Stimulated activated CD8-positive, alpha-beta memory T cell treated with anti-CD3 and anti-CD28 coated beads, Interleukin-4, amount 100 ng/mL, for 48 hours (primary cell): ENCODE measurements around the gene EEF2.

Source experiments
- DNase-seq: peaks from one replicate; pipeline ENCODE4 v3.0.0-alpha.2; 2020

EEF2 gene

DNA sequence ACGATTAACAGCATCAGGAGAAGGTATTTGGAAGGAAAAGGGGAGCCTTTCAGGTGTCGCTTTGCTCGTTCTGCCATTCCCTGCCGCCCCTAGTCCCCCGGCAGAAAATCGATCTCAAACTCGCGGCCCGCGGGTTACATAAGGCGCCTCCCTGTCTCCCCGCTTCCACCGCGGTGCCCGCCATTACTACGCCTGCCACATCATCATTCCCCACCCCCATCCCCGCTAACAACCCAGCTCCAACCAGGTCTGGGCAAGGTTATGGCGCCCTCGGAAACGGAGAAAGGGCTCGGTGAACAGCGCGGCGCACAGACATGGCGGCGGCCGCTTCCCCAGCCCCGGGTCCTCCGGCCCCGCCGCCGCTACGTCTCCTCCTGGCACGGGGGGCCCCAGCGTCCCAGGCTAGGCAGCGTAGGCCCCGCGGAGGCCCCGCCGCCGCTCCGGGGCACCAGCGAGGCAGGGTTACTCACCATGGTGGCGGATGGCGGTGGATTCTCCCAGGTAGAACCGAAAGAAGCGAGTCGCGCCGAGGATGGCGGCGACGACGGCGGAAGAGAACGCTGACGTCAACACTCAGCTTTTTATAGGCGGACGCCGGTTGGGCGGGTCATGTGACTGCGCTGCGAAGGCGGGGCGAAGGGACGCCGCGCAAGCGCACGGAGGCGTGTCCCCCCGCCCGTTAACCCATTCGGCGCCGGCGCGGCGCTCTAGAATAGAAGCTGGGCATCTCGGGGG, at the start of gene EEF2:
Gene EEF2, minus strand, starts transcription at position 556 of the 735 bp plus-strand sequence. Its CDS starts 83 bp downstream, at position 473.
- DNase-seq = peak; percentile 93

DNA sequence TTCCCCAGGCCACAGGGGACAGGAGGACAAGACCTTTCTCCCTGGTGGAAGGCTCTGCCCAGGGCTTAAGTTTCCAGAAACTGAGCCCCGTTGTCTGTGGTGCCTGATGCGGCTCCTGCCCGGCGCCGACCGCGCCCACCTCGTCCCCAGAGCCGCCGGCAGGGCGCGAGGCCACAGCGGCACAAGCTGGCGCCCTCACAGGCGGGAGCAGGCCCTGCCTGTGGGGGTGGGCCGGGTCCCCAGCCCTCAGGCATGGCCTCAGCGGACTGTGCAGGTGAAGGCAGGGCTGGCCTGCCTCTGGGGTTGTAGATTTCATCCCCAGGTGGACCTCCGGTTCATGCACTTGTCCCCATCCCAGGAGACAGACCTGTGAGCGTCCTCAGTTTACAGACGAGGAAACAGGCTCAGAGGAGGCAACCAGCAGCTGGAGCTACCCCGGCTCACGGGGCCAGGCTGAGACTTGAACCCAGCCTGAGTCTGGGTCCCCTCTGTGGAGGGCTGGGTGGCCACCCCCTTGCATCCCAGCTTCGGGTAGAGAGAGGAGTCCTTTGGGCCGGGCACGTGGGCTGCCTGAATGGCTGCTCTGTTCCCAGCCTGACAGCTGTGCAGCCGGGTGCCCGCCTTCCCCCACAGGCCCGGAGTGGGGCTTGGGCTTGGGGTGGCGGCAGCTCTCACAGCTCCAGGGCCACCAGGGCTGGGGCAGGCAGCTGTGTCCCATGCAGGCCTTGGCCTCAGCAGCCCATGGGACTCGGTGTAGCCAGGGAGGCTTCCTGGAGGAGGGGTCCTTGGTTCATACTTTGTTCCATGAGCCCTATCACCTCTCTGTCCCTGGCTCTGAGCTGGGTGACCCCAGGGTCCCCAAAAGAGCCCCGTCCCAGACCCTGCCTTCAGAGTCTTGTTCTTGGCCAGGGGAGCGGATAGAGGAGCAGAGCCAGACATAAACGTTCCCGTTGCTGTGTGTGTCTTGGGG, 49.1 kb upstream of the EEF2 start:
- DNase-seq = no peak

DNA sequence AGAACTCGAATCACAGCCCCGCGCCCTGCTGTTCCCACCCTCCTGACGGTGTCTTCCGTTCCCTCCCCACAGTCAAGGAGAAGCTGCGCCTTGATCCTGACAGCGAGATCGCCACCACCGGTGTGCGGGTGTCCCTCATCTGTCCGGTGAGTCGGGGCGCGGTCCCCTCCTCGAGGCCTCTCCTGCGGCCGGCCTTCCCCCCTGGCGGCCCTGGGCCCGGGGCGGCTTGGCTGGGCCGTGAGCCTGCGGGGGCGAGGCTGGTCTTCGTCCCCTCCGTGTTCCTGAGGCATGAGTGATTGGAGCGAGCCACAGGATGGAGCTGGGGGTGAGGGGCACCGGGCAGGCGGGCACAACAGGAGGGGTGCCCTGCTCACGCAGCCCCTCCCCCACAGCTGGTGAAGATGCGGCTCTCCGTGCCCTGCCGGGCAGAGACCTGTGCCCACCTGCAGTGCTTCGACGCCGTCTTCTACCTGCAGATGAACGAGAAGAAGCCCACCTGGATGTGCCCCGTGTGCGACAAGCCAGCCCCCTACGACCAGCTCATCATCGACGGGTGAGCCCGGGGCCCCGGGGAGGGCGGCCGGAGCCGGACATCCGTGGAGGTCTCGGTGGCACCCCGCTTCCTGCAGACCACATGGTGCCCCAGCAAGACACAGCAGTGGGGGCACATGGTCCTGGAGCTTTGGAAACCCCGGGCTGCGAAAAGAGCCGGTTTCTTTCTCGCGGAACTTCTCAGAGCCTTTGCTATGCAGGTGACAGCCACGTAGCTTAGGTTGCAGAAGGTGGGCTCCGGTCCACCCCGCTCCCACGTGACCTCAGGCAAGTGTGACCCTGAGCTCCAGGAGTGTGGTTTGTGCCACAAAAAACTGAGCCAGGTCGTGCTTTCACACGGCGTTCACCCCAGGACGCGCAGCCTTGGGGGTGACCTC, 48.0 kb upstream of the EEF2 start:
- DNase-seq = no peak

DNA sequence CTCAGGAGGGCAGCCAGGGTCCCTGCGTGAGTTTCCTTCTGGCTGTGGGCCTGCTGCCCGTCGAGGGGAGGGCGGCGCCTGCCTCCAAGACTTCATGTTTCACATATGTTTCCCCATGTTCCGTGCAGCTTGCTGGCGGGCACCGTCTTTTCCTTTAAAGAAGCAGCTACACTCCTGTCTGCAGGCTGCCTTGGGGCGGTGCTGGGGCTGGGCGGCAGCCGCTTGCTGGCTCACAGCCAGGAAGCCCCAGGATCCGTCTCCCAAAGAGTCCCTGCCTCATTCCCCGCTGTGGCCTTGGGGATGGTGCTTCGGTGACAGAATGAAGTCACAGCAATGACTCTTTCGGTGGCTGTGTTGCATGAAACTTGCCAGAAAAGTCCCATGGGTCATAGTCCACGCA, 47.2 kb upstream of the EEF2 start:
- no peak for DNase-seq

DNA sequence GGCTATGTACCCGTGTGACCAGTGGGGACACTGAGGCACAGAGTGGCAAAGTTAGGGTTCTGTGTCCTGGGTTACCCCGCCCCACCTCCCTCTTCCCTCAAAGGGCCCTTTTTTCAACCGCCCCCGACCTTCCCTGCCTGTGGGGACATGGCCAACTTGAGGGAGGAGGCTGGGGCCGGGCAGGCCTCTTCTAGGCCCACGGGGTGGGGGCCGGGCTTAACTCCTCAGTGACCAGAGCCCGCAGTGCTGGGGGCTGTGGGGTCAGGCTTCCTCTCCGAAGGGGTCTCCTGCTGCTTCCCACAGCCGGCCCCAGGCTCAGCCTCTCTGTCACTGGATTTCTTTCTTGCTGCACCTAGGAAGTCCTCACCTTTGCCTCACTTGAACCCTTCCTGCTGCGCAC, 46.2 kb upstream of the EEF2 start:
- DNase-seq = no peak

DNA sequence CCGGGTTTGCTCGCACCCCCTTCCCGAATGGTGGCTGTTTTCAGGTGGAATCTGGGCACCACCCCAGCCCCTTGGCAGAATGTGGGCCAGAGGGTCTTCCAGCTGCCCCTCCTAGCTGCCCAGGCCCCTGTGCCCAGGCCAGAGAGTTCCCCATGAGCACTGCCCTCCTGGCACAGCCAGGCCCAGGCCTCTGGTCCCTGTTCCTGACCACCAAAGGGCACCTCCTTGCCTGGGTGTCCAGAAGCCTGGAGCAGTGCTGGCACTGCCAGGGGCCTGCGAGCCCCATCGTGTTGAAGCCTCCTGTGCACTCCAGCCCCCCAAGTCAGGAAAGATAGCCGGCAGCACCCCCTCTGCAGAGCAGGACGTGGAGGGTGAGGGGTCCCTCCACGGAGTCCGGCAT, 45.7 kb upstream of the EEF2 start:
- no peak for DNase-seq

DNA sequence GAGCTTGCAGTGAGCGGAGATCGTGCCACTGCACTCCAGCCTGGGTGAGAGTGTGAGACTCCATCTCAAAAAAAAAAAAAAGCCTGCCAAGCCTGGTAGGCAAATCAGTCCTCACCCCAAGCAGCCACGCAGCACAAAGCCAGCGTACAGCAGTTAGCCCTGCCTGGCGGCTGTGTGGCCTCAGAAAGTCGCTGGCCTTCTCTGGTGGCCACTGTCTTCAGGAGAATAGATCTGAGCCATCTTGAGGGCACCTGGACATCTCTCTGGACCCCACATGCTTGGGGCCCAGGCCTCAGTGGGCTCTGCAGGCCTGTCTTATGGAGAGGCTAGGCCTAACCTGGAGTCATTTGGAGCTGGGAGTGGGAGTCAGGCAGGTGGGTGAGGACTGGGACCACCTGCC, 45.3 kb upstream of the EEF2 start:
- DNase-seq = no peak

DNA sequence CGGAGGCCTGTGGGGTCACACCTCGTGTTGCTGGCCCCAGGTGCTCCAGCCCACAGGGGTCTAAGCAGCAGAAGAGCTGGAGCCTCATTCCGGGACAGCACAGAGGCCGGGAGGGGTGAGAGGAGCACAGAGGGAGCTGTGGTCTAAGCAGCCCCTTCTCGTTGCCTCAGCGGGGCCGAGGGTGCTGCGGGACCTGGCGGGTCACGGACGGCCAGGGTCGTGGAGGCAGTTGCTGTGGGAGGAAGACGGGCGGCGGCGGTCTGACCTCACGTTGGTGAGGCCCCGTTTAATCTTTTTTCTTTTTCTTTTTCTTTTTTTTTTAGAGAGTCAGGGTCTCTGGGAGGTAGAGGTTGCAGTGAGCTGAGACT, 44.0 kb upstream of the EEF2 start:
- DNase-seq = no peak

DNA sequence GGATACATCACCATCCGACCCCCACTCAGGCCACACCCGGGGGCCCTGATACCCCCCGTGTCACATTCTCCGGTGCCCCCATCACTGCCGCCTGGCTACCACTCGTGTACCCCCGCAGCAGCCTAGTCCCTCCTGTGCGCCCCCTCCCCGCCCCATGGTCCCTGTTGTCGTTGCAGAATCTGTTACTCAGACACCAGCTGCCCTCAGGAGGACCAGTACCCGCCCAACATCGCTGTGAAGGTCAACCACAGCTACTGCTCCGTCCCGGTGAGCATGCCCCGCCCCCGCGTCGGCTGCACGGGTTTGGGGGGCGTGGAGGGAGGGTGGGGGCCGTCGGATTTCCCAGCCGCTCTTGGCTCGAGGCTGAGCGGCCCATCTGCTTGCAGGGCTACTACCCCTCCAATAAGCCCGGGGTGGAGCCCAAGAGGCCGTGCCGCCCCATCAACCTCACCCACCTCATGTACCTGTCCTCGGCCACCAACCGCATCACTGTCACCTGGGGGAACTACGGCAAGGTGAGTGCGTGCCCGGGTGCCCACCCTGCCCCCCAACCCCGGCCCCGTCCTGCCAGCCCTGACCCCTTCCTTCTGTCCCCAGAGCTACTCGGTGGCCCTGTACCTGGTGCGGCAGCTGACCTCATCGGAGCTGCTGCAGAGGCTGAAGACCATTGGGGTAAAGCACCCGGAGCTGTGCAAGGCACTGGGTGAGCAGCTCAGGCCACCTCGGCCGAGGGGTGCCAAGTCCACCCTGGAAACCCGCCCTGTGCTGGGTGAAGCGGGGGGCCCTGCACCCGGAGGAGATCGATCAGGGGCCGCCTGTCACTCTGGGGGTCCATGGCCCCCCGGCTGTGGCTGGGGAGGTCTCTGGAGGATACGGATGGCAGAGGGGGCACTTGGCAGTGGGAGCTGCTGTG, 43.3 kb upstream of the EEF2 start:
- no peak for DNase-seq

DNA sequence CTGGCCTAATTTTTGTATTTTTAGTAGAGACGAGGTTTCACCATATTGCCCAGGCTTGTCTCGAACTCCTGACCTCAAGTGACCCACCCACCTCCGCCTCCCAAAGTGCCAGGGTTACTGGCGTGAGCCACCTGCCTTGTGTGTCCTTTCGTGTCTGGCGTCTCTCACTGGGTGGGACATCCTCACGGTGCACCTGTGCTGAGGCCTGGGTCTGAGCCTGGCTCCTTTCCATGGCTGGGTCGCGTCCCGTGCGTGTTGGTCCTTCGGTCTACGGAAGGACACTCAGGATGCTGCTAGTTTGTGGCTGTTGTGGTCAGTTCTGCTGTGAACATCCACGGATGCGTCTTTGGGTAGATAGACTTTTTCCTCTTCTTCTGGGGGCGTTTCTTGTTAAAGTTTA, 41.9 kb upstream of the EEF2 start:
- DNase-seq = no peak

DNA sequence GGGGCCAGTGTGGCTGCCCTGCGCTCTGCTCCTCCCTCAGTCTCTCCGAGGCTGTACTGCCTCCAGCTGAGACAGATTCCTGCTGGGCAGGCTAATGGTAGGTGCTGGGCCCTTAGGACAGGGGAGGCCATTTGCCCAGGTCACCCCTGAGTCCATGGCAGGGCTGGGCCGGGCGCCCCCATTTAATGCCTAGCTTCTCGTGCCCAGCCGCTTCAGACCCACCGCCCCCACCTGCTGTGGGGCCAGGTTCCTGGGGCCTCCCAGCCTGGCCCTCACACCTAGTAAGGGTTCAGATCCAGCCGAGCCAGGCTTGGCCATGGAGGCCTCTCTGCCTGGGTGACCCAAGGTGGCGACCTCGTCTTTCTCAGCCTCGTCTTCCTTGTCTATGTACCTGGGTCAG, 40.1 kb upstream of the EEF2 start:
- no peak for DNase-seq

DNA sequence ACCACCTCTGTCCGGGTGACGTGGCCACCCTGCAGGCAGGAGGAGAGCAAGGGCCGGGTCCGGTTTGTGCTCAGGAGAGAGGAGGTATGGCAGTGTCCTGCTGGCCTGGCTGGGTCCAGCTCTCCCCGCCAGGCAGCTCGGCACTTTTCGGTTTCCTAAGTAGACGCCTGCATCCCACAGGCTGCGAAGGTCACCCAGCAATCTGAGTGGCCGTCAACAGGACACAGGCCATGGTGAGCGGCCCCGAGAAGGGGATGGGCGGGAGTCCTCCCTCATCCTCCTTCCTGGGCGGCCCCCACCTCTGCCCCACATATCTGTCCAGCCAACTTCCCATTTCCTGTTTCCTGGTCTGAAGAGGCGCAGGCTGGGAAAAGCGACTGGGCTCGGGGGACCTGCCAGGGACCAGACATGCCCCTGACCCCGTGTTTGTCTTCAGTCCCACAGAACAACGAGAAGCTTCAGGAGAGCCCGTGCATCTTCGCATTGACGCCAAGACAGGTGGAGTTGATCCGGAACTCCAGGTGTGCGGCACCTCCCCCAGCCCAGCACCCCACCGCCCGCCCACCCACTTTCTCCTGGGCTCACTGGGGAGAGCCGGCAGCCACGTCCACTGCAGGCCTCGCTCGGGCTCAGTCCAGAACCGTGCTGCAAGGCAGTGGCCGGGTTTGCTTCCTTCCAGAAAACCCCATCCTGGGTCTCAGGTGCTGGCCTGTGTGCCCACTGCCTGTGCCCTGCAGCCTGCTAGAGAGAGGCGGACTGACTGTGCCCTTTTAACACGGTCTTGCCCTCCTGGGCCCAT, 38.5 kb upstream of the EEF2 start:
- DNase-seq = no peak

DNA sequence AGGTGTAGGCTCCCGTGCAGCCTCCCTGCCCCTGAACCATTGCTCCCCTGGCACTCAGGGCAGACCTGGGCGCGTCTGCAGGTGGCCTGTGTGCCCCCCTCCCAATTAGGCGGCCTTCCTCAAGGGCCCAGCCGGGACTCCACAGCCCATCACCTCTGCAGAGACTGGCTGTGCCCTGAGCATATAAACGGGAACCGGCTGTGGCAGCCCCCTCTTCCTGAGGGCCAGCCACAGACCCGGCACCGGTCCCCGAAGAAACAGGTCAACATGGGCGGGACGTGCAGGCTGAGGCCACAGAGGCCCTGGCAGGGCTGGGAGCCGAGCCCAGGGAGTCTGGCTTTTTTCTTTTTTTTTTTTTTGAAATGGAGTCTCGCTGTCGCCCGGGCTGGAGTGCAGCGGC, 34.3 kb upstream of the EEF2 start:
- no peak for DNase-seq

DNA sequence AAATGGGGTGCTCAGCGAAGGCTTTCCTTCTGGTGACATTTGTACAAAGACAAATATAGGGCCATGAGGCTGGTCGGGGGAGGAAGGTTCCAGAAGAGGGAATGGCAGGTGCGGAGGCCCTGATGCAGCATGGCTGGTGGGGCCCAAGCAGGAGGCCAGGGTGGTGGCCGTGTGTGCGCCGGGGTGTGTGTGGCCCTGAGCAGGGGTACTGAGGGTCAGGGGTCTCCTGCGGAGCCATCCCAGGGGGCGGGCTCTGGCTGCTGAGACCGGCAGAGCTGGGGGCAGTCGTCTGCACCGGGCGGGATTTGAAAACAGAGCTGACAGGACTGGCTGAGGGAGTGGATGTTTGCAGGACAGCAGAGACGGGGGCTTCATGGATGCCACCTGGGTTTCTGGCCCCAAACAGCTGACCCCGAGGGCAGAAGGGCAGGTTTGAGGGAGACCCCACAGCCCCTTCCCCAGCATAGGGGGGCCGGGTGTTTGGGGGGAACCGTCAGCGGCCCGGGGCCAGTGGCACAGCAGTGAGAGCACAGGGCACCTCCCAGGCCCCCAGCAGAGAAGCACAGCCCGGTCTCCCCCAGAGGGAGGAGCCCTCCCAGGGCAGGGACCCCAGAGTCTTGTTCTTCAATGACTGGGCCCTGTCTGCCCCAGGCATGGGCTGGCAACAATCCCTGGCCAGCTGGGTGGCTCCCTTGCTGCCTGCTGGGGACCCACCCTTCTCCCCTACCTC, 33.7 kb upstream of the EEF2 start:
- DNase-seq = no peak

DNA sequence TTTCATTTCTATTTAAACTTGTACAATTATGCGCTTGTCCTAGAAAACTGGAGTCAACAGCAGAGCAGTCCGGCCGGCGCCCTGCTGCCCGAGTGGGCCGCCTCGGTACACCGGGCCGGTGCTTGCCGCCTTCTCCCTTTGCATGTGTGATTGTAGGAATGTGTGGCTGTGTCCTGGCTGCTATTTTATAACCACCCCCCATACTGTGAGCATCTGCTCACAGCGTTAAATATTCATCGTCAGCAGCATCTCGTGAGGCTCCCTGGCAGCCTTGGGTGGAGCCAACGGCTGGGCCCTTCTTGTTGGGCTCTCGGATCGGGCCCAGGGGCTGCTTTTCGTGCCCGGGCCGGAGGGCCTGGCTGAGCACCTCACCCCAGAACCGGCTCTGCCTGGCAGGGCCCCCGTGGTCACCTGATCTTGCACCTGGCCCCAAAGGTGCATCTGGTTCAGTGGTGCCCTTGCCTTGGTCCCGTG, 32.9 kb upstream of the EEF2 start:
- no peak for DNase-seq

DNA sequence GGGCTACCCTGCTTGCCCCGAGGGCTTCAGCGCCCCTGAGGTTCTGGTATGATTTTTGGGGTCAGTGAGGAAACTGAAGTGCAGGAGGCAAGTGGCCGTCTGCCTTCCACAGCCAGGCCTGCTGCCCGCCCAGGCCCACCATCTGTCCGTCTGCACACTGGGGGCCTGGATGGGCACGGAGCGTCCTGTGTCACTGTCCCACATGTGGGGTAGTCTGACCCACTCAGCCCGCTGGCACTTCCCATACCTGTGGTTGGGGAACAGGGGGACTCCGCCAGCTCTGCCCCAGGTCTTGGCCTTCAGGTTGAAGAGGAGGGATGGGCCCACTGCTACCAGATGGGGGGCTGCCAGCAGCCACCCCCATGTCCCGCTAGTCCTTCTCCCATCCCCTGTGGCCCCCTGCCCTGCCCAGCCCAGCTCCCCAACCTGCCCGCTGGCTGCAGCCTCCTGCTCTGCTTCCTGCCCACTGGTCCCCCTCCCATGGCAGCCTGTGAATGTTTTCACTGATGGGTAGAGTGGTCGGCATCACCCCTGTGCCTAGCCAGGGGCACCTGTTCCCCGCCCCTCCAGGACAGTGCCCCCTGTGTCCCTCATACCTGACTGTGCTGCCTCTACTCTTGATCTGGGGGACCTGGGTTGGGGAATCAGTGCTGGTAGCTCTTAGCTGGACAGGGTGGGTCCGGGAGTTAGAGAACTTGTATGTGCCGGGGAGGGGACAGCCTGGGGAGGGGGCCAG, 31.8 kb upstream of the EEF2 start:
- no peak for DNase-seq

DNA sequence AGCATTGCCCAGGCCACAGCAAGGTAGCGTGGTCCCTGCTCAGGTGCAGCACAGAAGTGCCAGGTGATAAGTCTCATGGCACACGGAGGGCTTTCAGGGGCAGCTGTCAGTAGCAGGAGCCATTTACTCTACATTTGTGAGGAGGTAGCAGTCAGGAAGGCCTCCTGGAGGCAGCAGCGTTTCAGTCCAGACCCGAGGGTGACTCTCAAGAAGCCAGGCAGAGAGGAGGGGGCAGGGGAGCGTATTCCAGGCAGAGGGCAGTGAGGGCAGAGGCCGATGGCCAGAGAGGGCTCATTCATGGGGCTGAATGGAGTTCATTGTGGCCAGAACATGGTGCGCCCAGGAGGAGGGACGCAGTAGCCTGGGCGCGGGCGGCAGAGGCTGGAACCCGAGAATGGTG, 31.2 kb upstream of the EEF2 start:
- no peak for DNase-seq

DNA sequence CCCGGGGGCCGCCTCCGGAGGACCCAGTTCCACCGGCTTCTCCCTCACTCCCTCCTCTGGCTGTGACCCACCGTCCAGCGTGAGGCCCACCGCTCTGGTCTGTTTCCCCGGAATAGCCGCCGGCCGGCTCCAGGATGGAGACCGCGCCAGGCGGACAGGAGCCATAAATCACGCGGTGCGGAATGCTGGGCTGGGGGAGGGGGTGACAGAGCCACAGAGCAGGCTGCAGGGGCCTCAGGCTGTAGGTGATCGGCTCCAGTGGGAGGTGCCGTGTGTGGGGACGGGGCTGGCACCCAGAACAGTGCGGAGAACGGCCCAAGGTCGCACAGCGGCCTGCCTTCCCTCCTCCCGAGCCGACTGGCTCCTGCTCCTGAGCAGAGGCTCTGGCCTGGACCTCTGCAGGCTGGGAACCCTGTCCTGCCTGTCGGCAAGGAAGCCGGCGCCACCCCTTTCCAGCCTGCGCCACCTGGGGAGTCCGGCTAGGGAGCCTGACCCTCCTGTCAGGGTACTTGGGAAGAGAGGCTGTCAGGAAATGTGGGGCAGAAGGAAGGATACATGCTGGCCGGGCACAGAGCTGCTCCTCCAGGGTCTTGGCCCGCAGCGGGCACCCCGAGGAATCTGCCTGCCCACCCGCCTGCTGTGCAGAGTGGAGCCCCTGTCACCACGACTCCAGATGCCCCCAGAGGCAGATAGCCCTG, 30.6 kb upstream of the EEF2 start:
- no peak for DNase-seq
